GM12892 (cell line): ENCODE results near the gene NLRP9.

ENCODE experiments used
- POLR2A ChIP-seq: IDR thresholded peaks from 2 replicates; pipeline ENCODE4 v1.6.1; 2011; ENCODE audit warnings: low read depth, low read length, control low read depth
- POLR2AphosphoS5 ChIP-seq: IDR thresholded peaks from 2 replicates; pipeline ENCODE4 v1.6.1; 2011; ENCODE audit warnings: low read depth, low read length, control low read depth

GRCh38 chr19:55690769-55691545 is 47.2 kb downstream of the NLRP9 start:
- TF ChIP-seq POLR2A (no peak), POLR2AphosphoS5 (no peak)
